WTC11 (cell line): ENCODE results near the gene BABAM2. TPM values are rescaled to one million over a fixed set of nuclear protein-coding genes. Genes with fewer than 3 reads are reported as not detected.

ENCODE experiments used
- ATAC-seq: fragments of 200-7000 bp; cut with Tn5 transposase; 2 replicates; pipeline ENCODE4 v1.10.0; 2021; ENCODE audit warnings: mild to moderate bottlenecking, moderate library complexity
- CTCF ChIA-PET: fragments of 300-600 bp; sonication (Branson Sonifier 250); formaldehyde crosslinking; loops from one replicate; lab custom pipeline; 2021; ENCODE audit warnings: antibody characterized with exemption; lab: Charles Lee
- POLR2A ChIA-PET: fragments of 350-600 bp; sonication (Branson Sonifier 250); formaldehyde crosslinking; loops from one replicate; lab custom pipeline; 2021; ENCODE audit warnings: antibody characterized with exemption; lab: Charles Lee
- DNase-seq: peaks from one replicate; pipeline ENCODE4 v3.0.0; 2021; ENCODE audit warnings: low spot score
- H3K27ac Mint-ChIP-seq: 2 replicates; pipeline ENCODE4 v1.8.0; 2021; ENCODE audit warnings: mixed read lengths
- H3K27me3 Mint-ChIP-seq: 2 replicates; pipeline ENCODE4 v1.8.0; 2021; ENCODE audit warnings: low read depth, mild to moderate bottlenecking, moderate library complexity, mixed read lengths
- H3K36me3 Mint-ChIP-seq: 2 replicates; pipeline ENCODE4 v1.8.0; 2021; ENCODE audit warnings: mixed read lengths
- H3K4me1 Mint-ChIP-seq: 2 replicates; pipeline ENCODE4 v1.8.0; 2022; ENCODE audit warnings: mixed read lengths
- H3K4me3 Mint-ChIP-seq: 2 replicates; pipeline ENCODE4 v1.8.0; 2021; ENCODE audit warnings: mild to moderate bottlenecking, moderate library complexity, mixed read lengths
- H3K9me3 Mint-ChIP-seq: 2 replicates; pipeline ENCODE4 v1.8.0; 2021; ENCODE audit warnings: mixed read lengths
- ARID4B ChIP-seq: sonication (generic); formaldehyde crosslinking; IDR thresholded peaks from 2 replicates; pipeline ENCODE4 v1.8.0; 2023; ENCODE audit warnings: missing genetic modification reagents, mild to moderate bottlenecking, borderline replicate concordance
- E2F4 ChIP-seq: sonication (generic); formaldehyde crosslinking; IDR thresholded peaks from 2 replicates; pipeline ENCODE4 v1.8.1; 2022; ENCODE audit warnings: low read depth, mild to moderate bottlenecking, moderate library complexity, missing genetic modification reagents, borderline replicate concordance
- ERG ChIP-seq: fragments of 250-450 bp; sonication (Bioruptor Pico); IDR thresholded peaks from 2 replicates; pipeline ENCODE4 v1.8.0; 2021; ENCODE audit warnings: mild to moderate bottlenecking
- GABPB1 ChIP-seq: sonication (generic); formaldehyde crosslinking; IDR thresholded peaks from 2 replicates; pipeline ENCODE4 v1.8.1; 2023; ENCODE audit warnings: mild to moderate bottlenecking, missing genetic modification reagents
- GTF2I ChIP-seq: fragments of 250-450 bp; sonication (Bioruptor Pico); conservative IDR thresholded peaks from 2 replicates; pipeline ENCODE4 v1.4.0; 2021; ENCODE audit warnings: mild to moderate bottlenecking
- PREB ChIP-seq: sonication (generic); formaldehyde crosslinking; IDR thresholded peaks from 2 replicates; pipeline ENCODE4 v1.8.1; 2022; ENCODE audit warnings: mild to moderate bottlenecking, missing genetic modification reagents, moderate library complexity, borderline replicate concordance
- RELA ChIP-seq: sonication (generic); formaldehyde crosslinking; IDR thresholded peaks from 2 replicates; pipeline ENCODE4 v1.8.1; 2022; ENCODE audit warnings: missing genetic modification reagents, mild to moderate bottlenecking, borderline replicate concordance
- SMAD3 ChIP-seq: sonication (generic); formaldehyde crosslinking; IDR thresholded peaks from 2 replicates; pipeline ENCODE4 v1.8.0; 2022; ENCODE audit warnings: missing genetic modification reagents, mild to moderate bottlenecking, borderline replicate concordance
- STAT6 ChIP-seq: sonication (generic); formaldehyde crosslinking; conservative IDR thresholded peaks from 2 replicates; pipeline ENCODE4 v1.8.1; 2023; ENCODE audit warnings: mild to moderate bottlenecking, low read depth, missing genetic modification reagents, moderate library complexity
- TEAD4 ChIP-seq: sonication (generic); formaldehyde crosslinking; IDR thresholded peaks from 2 replicates; pipeline ENCODE4 v1.8.0; 2022; ENCODE audit warnings: mild to moderate bottlenecking, missing genetic modification reagents
- USF1 ChIP-seq: sonication (generic); formaldehyde crosslinking; IDR thresholded peaks from 2 replicates; pipeline ENCODE4 v1.8.0; 2022; ENCODE audit warnings: mild to moderate bottlenecking, missing genetic modification reagents
- USF2 ChIP-seq: sonication (generic); formaldehyde crosslinking; IDR thresholded peaks from 2 replicates; pipeline ENCODE4 v1.8.1; 2023; ENCODE audit warnings: mild to moderate bottlenecking, missing genetic modification reagents, moderate library complexity
- ZNF219 ChIP-seq: sonication (generic); formaldehyde crosslinking; IDR thresholded peaks from 2 replicates; pipeline ENCODE4 v1.8.0; 2023; ENCODE audit warnings: missing genetic modification reagents, mild to moderate bottlenecking, borderline replicate concordance
- ZNF512 ChIP-seq: sonication (generic); formaldehyde crosslinking; IDR thresholded peaks from 2 replicates; pipeline ENCODE4 v1.8.1; 2022; ENCODE audit warnings: missing genetic modification reagents, borderline replicate concordance
- ZSCAN18 ChIP-seq: fragments of 250-450 bp; sonication (Bioruptor Pico); IDR thresholded peaks from 2 replicates; pipeline ENCODE4 v2.1.2; 2022; ENCODE audit warnings: mild to moderate bottlenecking, moderate library complexity
- total RNA-seq: library from RNA; stranded (reverse); gene quantifications from 3 replicates; pipeline ENCODE4 v1.2.3, GENCODE V29; 2021

The BABAM2 gene
- total RNA-seq, 1 experiment from 2014 or later, result 16.5 TPM

- TF ChIP-seq USF2 (CRISPR knock-in tag), result no peak
- TF ChIP-seq E2F4, result no peak
- TF ChIP-seq ERG (CRISPR knock-in tag), result no peak
- no peak for TF ChIP-seq USF1 (CRISPR knock-in tag)
- no peak for TF ChIP-seq ZSCAN18 (CRISPR knock-in tag)
- TF ChIP-seq ZNF512, result no peak
- no peak for TF ChIP-seq PREB (CRISPR knock-in tag)
- no peak for TF ChIP-seq STAT6 (CRISPR knock-in tag)
- TF ChIP-seq, all 79 proteins: peak for 0
Observed at GRCh38 chr2:28247290-28247689, 356.8 kb downstream of the BABAM2 start (continued).

GRCh38 chr2:28247734-28248133, 357.2 kb downstream of the BABAM2 start:
- no peaks in the 10 kb centered on the region for H3K9me3 Mint-ChIP-seq
- ATAC-seq (no peak), DNase-seq (no peak)
- H3K4me3 Mint-ChIP-seq, result no peak overlapping the region
- no peaks in the 10 kb centered on the region for H3K36me3 Mint-ChIP-seq
- TF ChIP-seq GABPB1 (no peak), SMAD3 (no peak), ZNF219 (CRISPR knock-in tag) (no peak), ARID4B (CRISPR knock-in tag) (no peak), TEAD4 (no peak), GTF2I (no peak), RELA (CRISPR knock-in tag) (no peak)
- H3K27me3 Mint-ChIP-seq, result no peaks in the 10 kb centered on the region
- ChIA-PET CTCF (no interaction called here), POLR2A (interaction anchor here (0.6 kb wide), 1 partner anchor 144 kb away, joined by 3 read pairs; no protein-coding TSS in a partner anchor)
- H3K4me1 Mint-ChIP-seq, result peaks cover 16% of the 10 kb centered on the region
- H3K27ac Mint-ChIP-seq, result no peak overlapping the region
